Measurements from ENCODE around the gene DISC1. TPM values are rescaled to one million over a fixed set of nuclear protein-coding genes. Genes with fewer than 3 reads are reported as not detected.

DISC1 gene
- total and polyA plus RNA-seq, 12 donors: 1.0 to 21.0 (median 9.7) TPM

DNA sequence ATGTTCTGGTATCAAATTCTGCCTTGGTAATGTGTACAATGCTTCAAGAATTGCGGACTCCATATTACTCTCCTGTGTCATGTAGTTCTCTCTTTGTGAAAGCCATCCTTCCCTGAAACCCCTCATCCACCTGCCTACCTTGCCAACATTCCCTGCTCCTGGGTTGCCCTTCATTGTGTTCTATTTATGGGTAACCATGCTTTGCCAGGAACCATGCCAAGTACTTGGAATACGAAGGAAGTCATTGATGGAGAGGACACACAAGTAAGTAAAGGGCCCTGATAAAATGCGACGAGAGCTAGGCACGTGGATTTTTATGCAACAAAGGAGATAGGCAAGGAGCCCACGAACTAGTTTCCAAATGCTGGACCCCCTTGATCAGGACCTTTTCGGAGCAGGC, 300.8 kb downstream of the DISC1 start:
- intact Hi-C loops (cut with DNase I): no loop called here
- WGBS, 4 donors: 84 to 90% (median 89%) methylated on average over 7 of the region's 7 CpGs
- Histone ChIP-seq H3K4me1 (replicated peaks in 1 of 2) (no peaks in the 10 kb centered on the region), H3K9me3 (replicated peaks in 1 of 3) (no peaks in the 10 kb centered on the region), H3K36me3 (replicated peaks in 1 of 2) (no peaks in the 10 kb centered on the region), H3K4me3 (no peak overlapping the region), H3K27ac (no peak overlapping the region), H3K27me3 (no peaks in the 10 kb centered on the region)
- TF ChIP-seq POLR2A (IDR thresholded peaks at IDR 0.05): no peak
- no peak for TF ChIP-seq CTCF (IDR thresholded peaks at IDR 0.05)
- DNase-seq: no peak

DNA sequence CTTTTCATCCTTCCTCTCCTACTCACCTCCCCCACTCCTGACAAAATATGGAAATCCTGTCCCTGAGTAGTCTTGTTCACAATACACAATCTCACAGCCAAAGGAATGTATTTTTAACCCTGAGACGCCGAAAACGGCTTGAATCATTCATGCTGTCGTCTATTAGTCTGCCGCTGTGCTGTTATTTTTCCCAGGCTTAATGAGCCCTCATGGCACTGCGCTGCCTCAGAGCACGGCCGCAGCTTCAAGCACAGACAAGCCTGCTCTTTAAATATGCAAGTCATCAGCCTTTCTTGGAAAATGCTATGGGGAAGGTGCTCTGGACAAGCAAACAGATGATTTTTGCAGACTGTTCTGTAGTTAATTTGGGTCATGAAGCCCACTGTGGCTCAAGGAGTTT, 302.7 kb downstream of the DISC1 start:
- intact Hi-C loops (cut with DNase I): no loop called here
- H3K27ac ChIP-seq: no peak overlapping the region
- WGBS, 4 donors: 32 to 50% (median 42%) methylated on average over 8 of the region's 8 CpGs

GRCh38 chr1:231930257-231930947, 303.8 kb downstream of the DISC1 start:
- Histone ChIP-seq H3K27ac (no peak overlapping the region), H3K4me3 (no peak overlapping the region), H3K36me3 (replicated peaks in 1 of 2) (no peaks in the 10 kb centered on the region), H3K4me1 (replicated peaks in 1 of 2) (peaks cover 0 to 8% of the 10 kb centered on the region in 2 donors), H3K27me3 (no peaks in the 10 kb centered on the region), H3K9me3 (replicated peaks in 1 of 3) (no peaks in the 10 kb centered on the region)
- 72 to 80% (median 77%) methylated on average over 7 of the region's 7 CpGs for WGBS, 4 donors
- intact Hi-C loops (cut with DNase I): no loop called here
- TF ChIP-seq POLR2A (IDR thresholded peaks at IDR 0.05) (no peak), CTCF (IDR thresholded peaks at IDR 0.05) (no peak)
- DNase-seq: no peak

More for the DNA sequence above, 302.7 kb downstream of the DISC1 start:
- DNase-seq: no peak
- no peaks in the 10 kb centered on the region for H3K27me3 ChIP-seq
- no peak overlapping the region for H3K4me3 ChIP-seq
- no peaks in the 10 kb centered on the region for H3K36me3 ChIP-seq (replicated peaks in 1 of 2)
- H3K9me3 ChIP-seq (replicated peaks in 1 of 3): no peaks in the 10 kb centered on the region
- TF ChIP-seq POLR2A (IDR thresholded peaks at IDR 0.05) (no peak), CTCF (IDR thresholded peaks at IDR 0.05) (no peak)
- H3K4me1 ChIP-seq (replicated peaks in 1 of 2): peaks cover 0 to 2% of the 10 kb centered on the region in 2 donors

DNA sequence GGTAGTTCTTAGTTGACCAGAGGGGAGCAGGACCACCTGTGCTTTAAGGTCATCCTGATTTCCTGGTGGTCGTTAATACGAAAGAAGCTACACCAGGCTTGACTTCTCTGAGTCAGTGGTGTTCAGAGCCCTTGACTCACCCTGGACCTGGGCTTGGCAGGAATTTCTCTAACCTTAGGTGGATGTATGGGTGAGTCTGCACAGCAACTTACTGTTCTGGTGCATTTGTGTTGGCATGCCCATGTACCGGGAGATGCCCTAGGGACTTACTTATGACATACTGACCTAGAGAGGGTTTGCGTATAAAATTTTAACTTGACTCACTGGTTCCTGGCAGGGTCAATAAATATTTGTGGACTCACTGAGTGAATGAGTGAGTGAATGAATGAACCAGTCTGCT, 304.6 kb downstream of the DISC1 start:
- Histone ChIP-seq H3K27ac (no peak overlapping the region), H3K27me3 (no peaks in the 10 kb centered on the region), H3K9me3 (replicated peaks in 1 of 3) (no peaks in the 10 kb centered on the region), H3K36me3 (replicated peaks in 1 of 2) (no peaks in the 10 kb centered on the region), H3K4me3 (no peak overlapping the region), H3K4me1 (replicated peaks in 1 of 2) (peaks cover 0 to 8% of the 10 kb centered on the region in 2 donors)
- intact Hi-C loops (cut with DNase I): no loop called here
- no peak for TF ChIP-seq CTCF (IDR thresholded peaks at IDR 0.05)
- no peak for TF ChIP-seq POLR2A (IDR thresholded peaks at IDR 0.05)
- DNase-seq: no peak
- 92 to 100% (median 96%) methylated on average over 4 of the region's 4 CpGs for WGBS, 4 donors
